GM21447 (cell line): ENCODE measurements around the gene PIBF1.

ENCODE experiments used
- ATAC-seq: cut with Tn5 transposase; IDR thresholded peaks from one replicate; pipeline ENCODE4 v1.9.1; 2021; ENCODE audit not compliant: unreplicated experiment

PIBF1 gene

GRCh38 chr13:73058736-73059459, 277.0 kb downstream of the PIBF1 start, which contains the start of gene KLF5:
KLF5 (plus strand) TSS chr13:73059005; CDS start chr13:73059328, 323 bp downstream.
- peak; percentile 95 for ATAC-seq

- ATAC-seq, result peak; percentile 46
Observed at GRCh38 chr13:73059460-73060250, 277.7 kb downstream of the PIBF1 start.

GRCh38 chr13:73060251-73061160, 278.6 kb downstream of the PIBF1 start:
- no peak for ATAC-seq

GRCh38 chr13:73061473-73061872, 279.5 kb downstream of the PIBF1 start:
- ATAC-seq, result no peak

GRCh38 chr13:73061876-73062275, 279.9 kb downstream of the PIBF1 start:
- no peak for ATAC-seq

- ATAC-seq, result no peak
Observed at GRCh38 chr13:73062468-73062867, 280.5 kb downstream of the PIBF1 start.

- ATAC-seq, result no peak
Observed at GRCh38 chr13:73063166-73063565, 281.2 kb downstream of the PIBF1 start.

GRCh38 chr13:73065036-73065435, 283.1 kb downstream of the PIBF1 start:
- ATAC-seq, result no peak

GRCh38 chr13:73065665-73066340, 283.9 kb downstream of the PIBF1 start:
- ATAC-seq, result no peak
